Measurements from ENCODE around the gene DUSP12.
"Not testable (repeated sequence)": the region's sequence is repeated elsewhere in the genome, so short reads cannot be mapped to it uniquely, and the experiment has no call there.

DNA sequence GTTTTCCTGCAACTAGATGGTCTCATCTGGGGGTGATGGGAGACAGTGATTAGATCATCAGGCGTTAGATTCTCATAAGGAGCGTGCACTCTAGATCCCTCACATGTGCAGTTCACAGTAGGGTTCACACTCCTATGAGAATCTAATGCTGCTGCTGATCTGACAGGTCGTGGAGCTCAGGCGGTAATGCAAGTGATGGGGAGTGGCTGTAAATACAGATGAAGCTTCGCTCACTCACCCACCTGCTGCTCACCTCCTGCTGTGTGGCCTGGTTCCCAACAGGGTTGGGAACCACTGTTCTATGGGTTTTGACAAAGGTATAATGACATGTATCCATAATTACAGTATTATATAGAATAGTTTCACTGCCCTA lies 20.1 kb downstream of the DUSP12 start:
- TF ChIP-seq, protein P1, sequence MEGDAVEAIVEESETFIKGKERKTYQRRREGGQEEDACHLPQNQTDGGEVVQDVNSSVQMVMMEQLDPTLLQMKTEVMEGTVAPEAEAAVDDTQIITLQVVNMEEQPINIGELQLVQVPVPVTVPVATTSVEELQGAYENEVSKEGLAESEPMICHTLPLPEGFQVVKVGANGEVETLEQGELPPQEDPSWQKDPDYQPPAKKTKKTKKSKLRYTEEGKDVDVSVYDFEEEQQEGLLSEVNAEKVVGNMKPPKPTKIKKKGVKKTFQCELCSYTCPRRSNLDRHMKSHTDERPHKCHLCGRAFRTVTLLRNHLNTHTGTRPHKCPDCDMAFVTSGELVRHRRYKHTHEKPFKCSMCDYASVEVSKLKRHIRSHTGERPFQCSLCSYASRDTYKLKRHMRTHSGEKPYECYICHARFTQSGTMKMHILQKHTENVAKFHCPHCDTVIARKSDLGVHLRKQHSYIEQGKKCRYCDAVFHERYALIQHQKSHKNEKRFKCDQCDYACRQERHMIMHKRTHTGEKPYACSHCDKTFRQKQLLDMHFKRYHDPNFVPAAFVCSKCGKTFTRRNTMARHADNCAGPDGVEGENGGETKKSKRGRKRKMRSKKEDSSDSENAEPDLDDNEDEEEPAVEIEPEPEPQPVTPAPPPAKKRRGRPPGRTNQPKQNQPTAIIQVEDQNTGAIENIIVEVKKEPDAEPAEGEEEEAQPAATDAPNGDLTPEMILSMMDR (IDR thresholded peaks at IDR 0.05) = not testable (repeated sequence)
- not testable (repeated sequence) for TF ChIP-seq EZH2 (IDR thresholded peaks at IDR 0.05; ENCODE audit: borderline replicate concordance, insufficient read depth, low read depth, low read length, poor library complexity, severe bottlenecking)

Measured in B cell (primary cell).